Measurements from ENCODE around the gene GABRA5.

Gene GABRA5

GRCh38 chr15:26899658-26900057 is 32.8 kb downstream of the GABRA5 start:
- Histone ChIP-seq H3K27ac (replicated peaks) (no peak overlapping the region), H3K4me3 (replicated peaks; ENCODE audit: insufficient read depth, low read length) (no peak overlapping the region), H3K27me3 (ENCODE audit: insufficient read depth, poor library complexity, severe bottlenecking) (no peaks in the 10 kb centered on the region)
- DNase-seq (ENCODE audit: low read depth in 1 of 2, low spot score in 1 of 2) = no peak
- no peak for TF ChIP-seq REST (IDR thresholded peaks at IDR 0.05; ENCODE audit: insufficient replicate concordance, low read depth)
- TF ChIP-seq CTCF (IDR thresholded peaks at IDR 0.05; ENCODE audit: insufficient read depth, low read length) = no peak
- no peak for TF ChIP-seq SPI1 (IDR thresholded peaks at IDR 0.05; ENCODE audit: borderline replicate concordance, low read depth)
- no peak for TF ChIP-seq POLR2AphosphoS5 (IDR thresholded peaks at IDR 0.05; ENCODE audit: low read depth)
- no peak for TF ChIP-seq GABPA (IDR thresholded peaks at IDR 0.05; ENCODE audit: low read depth)

- no peak for DNase-seq (ENCODE audit: low read depth in 1 of 2, low spot score in 1 of 2)
- TF ChIP-seq POLR2AphosphoS5 (IDR thresholded peaks at IDR 0.05; ENCODE audit: low read depth) = no peak
- TF ChIP-seq REST (IDR thresholded peaks at IDR 0.05; ENCODE audit: insufficient replicate concordance, low read depth) = no peak
- TF ChIP-seq SPI1 (IDR thresholded peaks at IDR 0.05; ENCODE audit: borderline replicate concordance, low read depth) = no peak
- no peak for TF ChIP-seq CTCF (IDR thresholded peaks at IDR 0.05; ENCODE audit: insufficient read depth, low read length)
- TF ChIP-seq GABPA (IDR thresholded peaks at IDR 0.05; ENCODE audit: low read depth) = no peak
- Histone ChIP-seq H3K27me3 (ENCODE audit: insufficient read depth, poor library complexity, severe bottlenecking) (no peaks in the 10 kb centered on the region), H3K4me3 (replicated peaks; ENCODE audit: insufficient read depth, low read length) (no peak overlapping the region), H3K27ac (replicated peaks) (no peak overlapping the region)
These were observed 34.2 kb downstream of the GABRA5 start for GRCh38 chr15:26901041-26901440.

- TF ChIP-seq GABPA (IDR thresholded peaks at IDR 0.05; ENCODE audit: low read depth) = no peak
- TF ChIP-seq CTCF (IDR thresholded peaks at IDR 0.05; ENCODE audit: insufficient read depth, low read length) = no peak
- no peak for TF ChIP-seq REST (IDR thresholded peaks at IDR 0.05; ENCODE audit: insufficient replicate concordance, low read depth)
- no peak for TF ChIP-seq SPI1 (IDR thresholded peaks at IDR 0.05; ENCODE audit: borderline replicate concordance, low read depth)
- no peak for TF ChIP-seq POLR2AphosphoS5 (IDR thresholded peaks at IDR 0.05; ENCODE audit: low read depth)
- no peak overlapping the region for H3K27ac ChIP-seq (replicated peaks)
These were observed 43.9 kb downstream of the GABRA5 start for GRCh38 chr15:26910715-26911114.

More at GRCh38 chr15:26910715-26911114, 43.9 kb downstream of the GABRA5 start:
- no peaks in the 10 kb centered on the region for H3K27me3 ChIP-seq (ENCODE audit: insufficient read depth, poor library complexity, severe bottlenecking)
- H3K4me3 ChIP-seq (replicated peaks; ENCODE audit: insufficient read depth, low read length) = no peak overlapping the region
- DNase-seq (ENCODE audit: low read depth in 1 of 2, low spot score in 1 of 2) = no peak

Data from HL-60 (cell line).